Omental fat pad (tissue), 4 donors: ENCODE data around the gene DYNLL2. TPM values are rescaled to one million over a fixed set of nuclear protein-coding genes. Genes with fewer than 3 reads are reported as not detected.
"Not testable (repeated sequence)": the region's sequence is repeated elsewhere in the genome, so short reads cannot be mapped to it uniquely, and the experiment has no call there.

ENCODE experiments used
- ATAC-seq: fragments of 150-250 bp; one replicate; pipeline ENCODE4 v1.9.1; 2016; ENCODE audit warnings: mild to moderate bottlenecking, moderate library complexity; ENCODE audit not compliant: low FRiP score
- DNase-seq: peaks from one replicate; pipeline ENCODE4 v3.0.0-alpha.2; 2019; ENCODE audit warnings: low spot score
- CTCF ChIP-seq, 3 donors: fragments of 450-650 bp; IDR thresholded peaks; one replicate each; pipeline ENCODE4 v1.5.1; 2016 to 2017; ENCODE audit warnings: antibody characterized with exemption in 3 of 3, mild to moderate bottlenecking in 3 of 3, moderate library complexity in 2 of 3
- total RNA-seq, 4 donors: library from RNA; depleted of rRNA; stranded (reverse); fragments of >200 nt; gene quantifications; one replicate each; pipeline ENCODE4 v1.1.0, GENCODE V29; 2016

The DYNLL2 gene
- total RNA-seq, 4 donors from 2014 or later: 15.8 to 22.5 (median 20.7) TPM

- no peak for ATAC-seq
- no peak for TF ChIP-seq CTCF (IDR thresholded peaks at IDR 0.05)
- no peak for DNase-seq
Observed at GRCh38 chr17:58117382-58117781, 34.2 kb downstream of the DYNLL2 start.

- ATAC-seq (no peak), DNase-seq (no peak)
- TF ChIP-seq CTCF (IDR thresholded peaks at IDR 0.05): no peak
Observed at GRCh38 chr17:58119491-58119890, 36.3 kb downstream of the DYNLL2 start.

GRCh38 chr17:58120195-58120822 lies 37.1 kb downstream of the DYNLL2 start:
- no peak for DNase-seq
- no peak for TF ChIP-seq CTCF (IDR thresholded peaks at IDR 0.05)
- no peak for ATAC-seq

- no peak for TF ChIP-seq CTCF (IDR thresholded peaks at IDR 0.05)
- DNase-seq (no peak), ATAC-seq (no peak)
Observed at GRCh38 chr17:58121925-58122324, 38.7 kb downstream of the DYNLL2 start.

GRCh38 chr17:58127846-58128245 lies 44.6 kb downstream of the DYNLL2 start:
- DNase-seq: no peak
- no peak for TF ChIP-seq CTCF (IDR thresholded peaks at IDR 0.05)
- no peak for ATAC-seq

GRCh38 chr17:58132697-58133096 lies 49.5 kb downstream of the DYNLL2 start:
- not testable (repeated sequence) for DNase-seq, ATAC-seq

- DNase-seq (no peak), ATAC-seq (no peak)
- no peak for TF ChIP-seq CTCF (IDR thresholded peaks at IDR 0.05)
Observed at GRCh38 chr17:58136669-58137279, 53.6 kb downstream of the DYNLL2 start.
